EL (cell line): ENCODE results near the gene NHEJ1.

ENCODE experiments used
- DNase-seq: peaks from one replicate; pipeline ENCODE4 v3.0.0-alpha.2; 2016

Gene NHEJ1

DNA sequence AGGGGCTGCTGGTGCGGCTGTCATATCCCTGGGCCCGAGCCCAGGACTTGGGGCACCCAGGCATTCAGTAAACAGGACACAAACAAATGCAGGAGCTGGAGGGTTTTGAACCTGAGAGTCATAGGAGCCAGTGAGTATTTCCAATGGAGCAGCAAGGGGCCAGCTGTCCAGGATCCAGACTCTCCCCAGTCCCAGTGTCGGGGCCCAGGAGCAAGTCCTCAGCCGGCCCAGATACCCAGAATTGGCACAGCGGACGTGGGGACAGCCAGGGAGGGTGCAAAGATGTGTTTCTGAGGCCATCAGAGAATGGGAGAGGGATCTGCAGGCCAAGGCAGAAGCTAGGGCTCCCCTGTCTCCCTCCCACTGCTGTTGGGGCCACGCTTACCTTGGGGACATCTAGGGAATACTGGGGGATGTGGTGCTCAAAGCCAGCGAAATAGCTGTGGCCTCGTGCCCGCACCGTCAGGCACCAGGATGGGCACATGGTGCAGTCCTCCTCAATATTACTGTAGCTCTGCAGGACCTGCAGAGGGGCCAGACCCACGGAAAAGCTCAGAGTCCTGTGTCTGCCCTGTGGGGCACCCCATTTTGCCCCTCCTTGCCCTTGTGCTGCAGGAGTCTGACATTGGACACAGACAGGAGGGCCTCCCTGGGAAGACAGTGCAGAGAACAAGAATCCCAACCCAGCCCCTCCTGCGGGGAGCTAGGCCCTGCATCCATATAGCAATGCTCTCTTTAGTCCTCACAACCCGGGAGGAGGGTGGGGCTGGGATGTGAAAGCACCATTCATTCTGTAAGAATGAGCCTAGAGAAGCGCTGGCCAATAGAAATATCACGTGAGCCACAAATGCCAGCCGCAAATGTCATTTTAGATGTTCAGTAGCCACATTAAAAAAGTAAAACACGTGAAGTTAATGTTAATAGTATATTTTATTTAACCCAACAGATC, 134.7 kb downstream of the NHEJ1 start:
- no peak for DNase-seq
